HG03571 (cell line): ENCODE results near the gene DENND2A.

Source experiments
- ATAC-seq: cut with Tn5 transposase; IDR thresholded peaks from one replicate; pipeline ENCODE4 v1.9.1; 2021; ENCODE audit not compliant: unreplicated experiment

DENND2A gene

GRCh38 chr7:140475747-140476333, 164.8 kb downstream of the DENND2A start:
- no peak for ATAC-seq
